ENCODE measurements around the gene MAN1A1.

Gene MAN1A1

GRCh38 chr6:119323931-119324330, 25.6 kb downstream of the MAN1A1 start:
- no peak overlapping the region for H3K9ac ChIP-seq (ENCODE audit: low read length)
- no peaks in the 10 kb centered on the region for H3K27me3 ChIP-seq (ENCODE audit: control insufficient read depth, insufficient read depth, low read length)
- no peaks in the 10 kb centered on the region for H3K4me1 ChIP-seq (ENCODE audit: control insufficient read depth, low read depth, low read length)
- H3K36me3 ChIP-seq (ENCODE audit: control insufficient read depth, low read depth, low read length), result no peaks in the 10 kb centered on the region
- H3K27ac ChIP-seq (ENCODE audit: low read length), result no peak overlapping the region
- no peak overlapping the region for H3K4me3 ChIP-seq (ENCODE audit: low read length)
- no peaks in the 10 kb centered on the region for H3K9me3 ChIP-seq (ENCODE audit: control insufficient read depth, low read depth, low read length)

GRCh38 chr6:119323478-119323877, 26.1 kb downstream of the MAN1A1 start:
- H3K9ac ChIP-seq (ENCODE audit: low read length), result no peak overlapping the region
- H3K4me1 ChIP-seq (ENCODE audit: control insufficient read depth, low read depth, low read length), result no peaks in the 10 kb centered on the region
- H3K27ac ChIP-seq (ENCODE audit: low read length), result no peak overlapping the region
- H3K4me3 ChIP-seq (ENCODE audit: low read length), result no peak overlapping the region
- H3K27me3 ChIP-seq (ENCODE audit: control insufficient read depth, insufficient read depth, low read length), result no peaks in the 10 kb centered on the region
- no peaks in the 10 kb centered on the region for H3K9me3 ChIP-seq (ENCODE audit: control insufficient read depth, low read depth, low read length)
- no peaks in the 10 kb centered on the region for H3K36me3 ChIP-seq (ENCODE audit: control insufficient read depth, low read depth, low read length)

- Histone ChIP-seq H3K9me3 (ENCODE audit: control insufficient read depth, low read depth, low read length) (no peaks in the 10 kb centered on the region), H3K4me1 (ENCODE audit: control insufficient read depth, low read depth, low read length) (no peaks in the 10 kb centered on the region)
Observed at GRCh38 chr6:119322715-119323350, 26.7 kb downstream of the MAN1A1 start.

GRCh38 chr6:119322034-119322433, 27.5 kb downstream of the MAN1A1 start:
- no peaks in the 10 kb centered on the region for H3K9me3 ChIP-seq (ENCODE audit: control insufficient read depth, low read depth, low read length)
- no peak overlapping the region for H3K4me3 ChIP-seq (ENCODE audit: low read length)
- H3K27me3 ChIP-seq (ENCODE audit: control insufficient read depth, insufficient read depth, low read length), result no peaks in the 10 kb centered on the region
- H3K27ac ChIP-seq (ENCODE audit: low read length), result no peak overlapping the region
- no peaks in the 10 kb centered on the region for H3K36me3 ChIP-seq (ENCODE audit: control insufficient read depth, low read depth, low read length)
- no peak overlapping the region for H3K9ac ChIP-seq (ENCODE audit: low read length)
- no peaks in the 10 kb centered on the region for H3K4me1 ChIP-seq (ENCODE audit: control insufficient read depth, low read depth, low read length)

More at GRCh38 chr6:119322715-119323350, 26.7 kb downstream of the MAN1A1 start:
- Histone ChIP-seq H3K27me3 (ENCODE audit: control insufficient read depth, insufficient read depth, low read length) (no peaks in the 10 kb centered on the region), H3K4me3 (ENCODE audit: low read length) (no peak overlapping the region), H3K9ac (ENCODE audit: low read length) (no peak overlapping the region), H3K27ac (ENCODE audit: low read length) (no peak overlapping the region), H3K36me3 (ENCODE audit: control insufficient read depth, low read depth, low read length) (no peaks in the 10 kb centered on the region)

GRCh38 chr6:119319694-119320093, 29.9 kb downstream of the MAN1A1 start:
- no peak overlapping the region for H3K4me3 ChIP-seq (ENCODE audit: low read length)
- H3K4me1 ChIP-seq (ENCODE audit: control insufficient read depth, low read depth, low read length), result no peaks in the 10 kb centered on the region
- no peaks in the 10 kb centered on the region for H3K9me3 ChIP-seq (ENCODE audit: control insufficient read depth, low read depth, low read length)
- H3K27ac ChIP-seq (ENCODE audit: low read length), result no peak overlapping the region
- no peak overlapping the region for H3K9ac ChIP-seq (ENCODE audit: low read length)
- no peaks in the 10 kb centered on the region for H3K27me3 ChIP-seq (ENCODE audit: control insufficient read depth, insufficient read depth, low read length)
- H3K36me3 ChIP-seq (ENCODE audit: control insufficient read depth, low read depth, low read length), result no peaks in the 10 kb centered on the region

- no peak overlapping the region for H3K9ac ChIP-seq (ENCODE audit: low read length)
- H3K4me3 ChIP-seq (ENCODE audit: low read length), result no peak overlapping the region
- H3K27me3 ChIP-seq (ENCODE audit: control insufficient read depth, insufficient read depth, low read length), result no peaks in the 10 kb centered on the region
- H3K4me1 ChIP-seq (ENCODE audit: control insufficient read depth, low read depth, low read length), result no peaks in the 10 kb centered on the region
- H3K36me3 ChIP-seq (ENCODE audit: control insufficient read depth, low read depth, low read length), result no peaks in the 10 kb centered on the region
- no peak overlapping the region for H3K27ac ChIP-seq (ENCODE audit: low read length)
- H3K9me3 ChIP-seq (ENCODE audit: control insufficient read depth, low read depth, low read length), result no peaks in the 10 kb centered on the region
Observed at GRCh38 chr6:119318730-119319129, 30.8 kb downstream of the MAN1A1 start.

GRCh38 chr6:119318176-119318575, 31.4 kb downstream of the MAN1A1 start:
- Histone ChIP-seq H3K27me3 (ENCODE audit: control insufficient read depth, insufficient read depth, low read length) (no peaks in the 10 kb centered on the region), H3K9me3 (ENCODE audit: control insufficient read depth, low read depth, low read length) (no peaks in the 10 kb centered on the region), H3K36me3 (ENCODE audit: control insufficient read depth, low read depth, low read length) (no peaks in the 10 kb centered on the region), H3K9ac (ENCODE audit: low read length) (no peak overlapping the region), H3K4me1 (ENCODE audit: control insufficient read depth, low read depth, low read length) (no peaks in the 10 kb centered on the region), H3K27ac (ENCODE audit: low read length) (no peak overlapping the region), H3K4me3 (ENCODE audit: low read length) (no peak overlapping the region)

GRCh38 chr6:119317007-119317406, 32.6 kb downstream of the MAN1A1 start:
- H3K4me3 ChIP-seq (ENCODE audit: low read length), result no peak overlapping the region
- H3K27ac ChIP-seq (ENCODE audit: low read length), result no peak overlapping the region
- H3K4me1 ChIP-seq (ENCODE audit: control insufficient read depth, low read depth, low read length), result no peaks in the 10 kb centered on the region
- H3K9ac ChIP-seq (ENCODE audit: low read length), result no peak overlapping the region
- H3K27me3 ChIP-seq (ENCODE audit: control insufficient read depth, insufficient read depth, low read length), result no peaks in the 10 kb centered on the region
- H3K36me3 ChIP-seq (ENCODE audit: control insufficient read depth, low read depth, low read length), result no peaks in the 10 kb centered on the region
- H3K9me3 ChIP-seq (ENCODE audit: control insufficient read depth, low read depth, low read length), result no peaks in the 10 kb centered on the region

- Histone ChIP-seq H3K27me3 (ENCODE audit: control insufficient read depth, insufficient read depth, low read length) (no peaks in the 10 kb centered on the region), H3K9me3 (ENCODE audit: control insufficient read depth, low read depth, low read length) (no peaks in the 10 kb centered on the region), H3K4me3 (ENCODE audit: low read length) (no peak overlapping the region), H3K9ac (ENCODE audit: low read length) (no peak overlapping the region), H3K36me3 (ENCODE audit: control insufficient read depth, low read depth, low read length) (no peaks in the 10 kb centered on the region), H3K27ac (ENCODE audit: low read length) (no peak overlapping the region), H3K4me1 (ENCODE audit: control insufficient read depth, low read depth, low read length) (no peaks in the 10 kb centered on the region)
Observed at GRCh38 chr6:119314885-119315272, 34.7 kb downstream of the MAN1A1 start.

GRCh38 chr6:119313937-119314884, 35.4 kb downstream of the MAN1A1 start:
- H3K9ac ChIP-seq (ENCODE audit: low read length), result no peak overlapping the region
- no peak overlapping the region for H3K4me3 ChIP-seq (ENCODE audit: low read length)
- H3K27ac ChIP-seq (ENCODE audit: low read length), result no peak overlapping the region
- H3K9me3 ChIP-seq (ENCODE audit: control insufficient read depth, low read depth, low read length), result no peaks in the 10 kb centered on the region
- H3K4me1 ChIP-seq (ENCODE audit: control insufficient read depth, low read depth, low read length), result no peaks in the 10 kb centered on the region
- H3K27me3 ChIP-seq (ENCODE audit: control insufficient read depth, insufficient read depth, low read length), result no peaks in the 10 kb centered on the region
- H3K36me3 ChIP-seq (ENCODE audit: control insufficient read depth, low read depth, low read length), result no peaks in the 10 kb centered on the region

- Histone ChIP-seq H3K36me3 (ENCODE audit: control insufficient read depth, low read depth, low read length) (no peaks in the 10 kb centered on the region), H3K4me3 (ENCODE audit: low read length) (no peak overlapping the region), H3K9me3 (ENCODE audit: control insufficient read depth, low read depth, low read length) (no peaks in the 10 kb centered on the region), H3K27me3 (ENCODE audit: control insufficient read depth, insufficient read depth, low read length) (no peaks in the 10 kb centered on the region), H3K4me1 (ENCODE audit: control insufficient read depth, low read depth, low read length) (no peaks in the 10 kb centered on the region), H3K27ac (ENCODE audit: low read length) (no peak overlapping the region), H3K9ac (ENCODE audit: low read length) (no peak overlapping the region)
Observed at GRCh38 chr6:119312875-119313338, 36.7 kb downstream of the MAN1A1 start.
